GM11168 (cell line): ENCODE measurements around the gene INTS3.
"Not testable (repeated sequence)": the region's sequence is repeated elsewhere in the genome, so short reads cannot be mapped to it uniquely, and the experiment has no call there.

Experiments
- in situ Hi-C: fragments of 300-500 bp; cut with MboI; formaldehyde crosslinking; loops from one replicate; pipeline ENCODE4 v1.12.0; 2022; ENCODE audit warnings: low sequenced_read_pairs; ENCODE audit not compliant: unreplicated experiment

Gene INTS3

GRCh38 chr1:153698923-153699714 is 28.7 kb upstream of the INTS3 start:
- in situ Hi-C loops, result no loop called here

GRCh38 chr1:153699768-153700167 is 28.1 kb upstream of the INTS3 start:
- in situ Hi-C loops, result no loop called here

- in situ Hi-C loops, result no loop called here
Observed at GRCh38 chr1:153705484-153705883, 22.4 kb upstream of the INTS3 start.

DNA sequence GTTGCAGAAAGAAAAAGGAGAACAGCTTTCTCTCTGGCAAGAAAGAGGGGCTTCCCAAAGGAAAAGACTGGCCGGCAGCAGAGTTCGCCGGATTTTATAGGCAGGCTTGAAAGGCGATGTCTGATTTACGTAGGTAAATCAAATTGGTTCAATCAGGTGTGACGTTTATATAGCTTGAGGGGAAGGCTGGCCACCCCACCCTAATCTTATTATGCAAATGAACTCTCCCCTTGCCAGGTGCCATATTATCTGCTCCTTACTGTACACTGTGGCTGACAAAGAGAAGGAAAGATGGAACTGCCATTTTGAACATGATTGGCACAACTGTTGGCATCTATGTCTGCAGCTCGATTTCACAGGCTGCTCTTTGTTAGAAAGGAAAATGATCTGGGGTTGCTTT is 16.8 kb upstream of the INTS3 start:
- in situ Hi-C loops, result no loop called here

GRCh38 chr1:153716211-153716610 is 11.6 kb upstream of the INTS3 start:
- in situ Hi-C loops, result not testable (repeated sequence)

DNA sequence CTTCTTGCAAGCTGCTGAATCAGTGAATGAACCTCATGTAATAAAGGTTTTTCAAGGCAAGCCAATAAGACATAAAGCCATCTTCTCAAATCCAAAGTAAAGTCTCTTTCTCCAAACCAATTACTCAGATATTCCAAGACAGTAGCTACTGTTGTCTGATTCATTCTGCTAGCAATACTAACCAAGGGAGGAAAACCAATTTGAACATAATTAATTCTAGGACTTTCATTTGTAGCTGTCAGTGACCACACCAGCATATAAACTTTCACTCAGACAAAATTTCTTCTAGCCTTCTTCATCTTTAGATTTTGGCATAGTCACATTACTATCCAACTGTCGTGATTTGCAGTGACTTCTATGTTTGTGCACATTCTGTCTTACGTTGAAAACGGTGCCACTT is 10.5 kb upstream of the INTS3 start:
- in situ Hi-C loops, result no loop called here

DNA sequence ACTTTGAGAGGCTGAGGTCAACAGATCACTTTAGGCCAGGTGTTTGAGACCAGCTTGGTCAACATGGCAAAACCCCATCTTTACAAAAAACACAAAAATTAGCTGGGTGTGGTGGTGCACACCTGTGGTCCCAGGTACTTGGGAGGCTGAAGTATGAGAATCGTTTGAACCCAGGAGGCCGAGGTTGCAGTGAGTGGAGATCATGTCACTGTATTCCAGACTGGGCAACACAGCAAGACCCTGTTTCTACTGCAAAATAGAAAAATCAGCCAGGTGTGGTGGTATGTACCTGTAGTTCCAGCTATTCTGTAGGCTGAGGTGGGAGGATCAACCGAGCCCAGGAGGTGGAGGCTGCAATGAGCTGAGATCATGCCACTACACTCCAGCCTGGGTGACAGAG is 4.2 kb upstream of the INTS3 start:
- in situ Hi-C loops, result no loop called here

DNA sequence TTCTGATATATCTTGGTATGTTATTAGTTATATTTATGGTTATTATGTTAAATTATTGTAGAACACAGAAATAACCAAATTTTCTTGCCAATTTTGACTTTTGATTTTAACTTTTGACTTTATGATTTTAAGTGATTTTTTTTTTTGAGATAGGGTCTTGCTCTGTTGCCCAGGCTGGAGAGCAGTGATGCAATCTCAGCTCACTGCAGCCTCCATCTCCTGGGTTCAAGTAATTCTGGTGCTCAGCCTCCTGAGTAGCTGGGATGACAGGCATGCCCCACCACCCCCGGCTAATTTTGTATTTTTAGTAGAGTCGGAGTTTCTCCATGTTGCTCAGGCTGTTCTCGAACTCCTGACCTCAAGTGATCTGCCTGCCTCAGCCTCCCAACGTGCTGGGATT is 3.2 kb upstream of the INTS3 start:
- in situ Hi-C loops, result not testable (repeated sequence)

GRCh38 chr1:153728305-153729066 is 636 bp downstream of the INTS3 start:
- in situ Hi-C loops, result no loop called here

DNA sequence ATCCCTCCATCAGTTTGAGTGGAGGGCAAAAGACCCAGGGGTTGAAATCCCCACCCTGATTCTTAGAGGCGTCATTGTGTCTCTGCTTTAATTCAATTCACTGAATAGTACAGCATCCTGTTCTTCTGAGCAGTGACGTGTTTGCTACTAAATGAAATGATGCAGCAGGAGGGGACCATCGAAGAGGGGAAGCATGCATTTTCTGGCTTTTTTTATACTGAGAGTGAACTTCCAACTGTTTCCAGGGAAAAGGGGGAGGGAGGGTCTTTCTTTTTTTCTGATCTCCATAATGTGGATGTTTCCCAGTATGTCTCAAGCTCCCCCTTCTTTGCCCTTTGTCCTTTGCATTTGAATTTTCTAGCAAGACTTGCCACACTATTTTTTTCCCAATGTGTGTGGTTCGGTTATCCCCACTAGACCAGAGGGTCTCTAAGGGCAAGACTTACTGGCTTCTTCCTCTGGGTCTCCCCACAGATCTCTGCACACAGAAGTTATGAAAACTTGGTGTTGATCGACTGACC is 2.7 kb downstream of the INTS3 start:
- in situ Hi-C loops, result no loop called here

DNA sequence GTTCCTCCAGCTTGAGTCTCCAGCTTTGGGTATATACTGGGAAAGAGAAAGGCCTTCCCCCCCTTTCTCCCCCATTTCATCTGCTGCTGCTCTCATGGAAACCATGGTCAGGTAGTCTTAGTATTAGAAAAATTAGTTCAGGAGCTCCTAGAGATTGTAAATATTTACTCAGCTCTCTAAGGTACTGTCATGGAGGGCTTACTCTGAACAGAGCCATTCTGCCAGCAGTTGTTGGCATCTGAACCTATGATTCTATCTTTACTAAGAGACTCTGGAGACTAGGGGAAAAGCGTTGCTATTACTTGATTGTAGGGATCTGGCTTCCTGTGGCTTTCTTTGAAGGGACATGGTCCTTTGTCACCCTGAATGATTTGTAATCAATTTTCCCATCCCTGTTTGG is 6.1 kb downstream of the INTS3 start:
- in situ Hi-C loops, result no loop called here

DNA sequence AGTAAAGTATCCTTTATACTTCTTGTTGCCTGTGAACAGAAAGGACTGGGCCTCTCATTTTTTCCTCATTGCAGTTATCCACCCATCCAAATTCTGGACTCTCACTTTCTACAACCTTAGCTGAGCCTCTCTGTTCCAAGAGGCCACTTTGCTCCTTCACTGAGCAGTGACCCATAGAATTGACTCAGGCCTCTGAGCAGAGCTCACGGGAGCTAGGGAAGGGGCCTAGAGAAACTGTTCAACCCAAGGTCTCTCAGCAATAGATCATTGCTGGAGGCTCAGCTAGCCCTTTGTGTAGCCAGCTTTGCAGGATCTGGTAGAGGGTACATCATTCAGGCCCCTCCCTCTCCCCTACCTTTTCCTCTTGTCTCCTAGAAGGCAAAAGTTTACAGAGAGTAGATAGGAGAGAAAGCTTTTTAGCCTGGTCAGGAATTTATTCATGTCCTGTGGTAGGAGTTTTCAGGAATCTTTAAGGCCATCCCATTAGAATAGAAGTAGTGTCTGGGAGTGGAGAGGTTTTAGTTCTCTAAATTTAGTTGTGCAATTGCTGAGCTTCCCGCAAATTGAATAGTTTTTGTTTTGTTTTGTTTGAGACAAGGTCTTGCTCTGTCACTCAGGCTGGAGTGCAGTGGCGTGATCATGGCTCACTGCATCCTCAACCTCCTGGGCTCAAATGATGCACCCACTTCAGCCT is 6.7 kb downstream of the INTS3 start:
- in situ Hi-C loops, result no loop called here

GRCh38 chr1:153735090-153735420 is 7.2 kb downstream of the INTS3 start:
- in situ Hi-C loops, result no loop called here

- in situ Hi-C loops, result loop anchor here (10.0 kb wide), 1 partner anchor 67 kb away; the partner anchor contains the start of genes ILF2 and NPR1
Observed at GRCh38 chr1:153741986-153742385, 14.1 kb downstream of the INTS3 start.

DNA sequence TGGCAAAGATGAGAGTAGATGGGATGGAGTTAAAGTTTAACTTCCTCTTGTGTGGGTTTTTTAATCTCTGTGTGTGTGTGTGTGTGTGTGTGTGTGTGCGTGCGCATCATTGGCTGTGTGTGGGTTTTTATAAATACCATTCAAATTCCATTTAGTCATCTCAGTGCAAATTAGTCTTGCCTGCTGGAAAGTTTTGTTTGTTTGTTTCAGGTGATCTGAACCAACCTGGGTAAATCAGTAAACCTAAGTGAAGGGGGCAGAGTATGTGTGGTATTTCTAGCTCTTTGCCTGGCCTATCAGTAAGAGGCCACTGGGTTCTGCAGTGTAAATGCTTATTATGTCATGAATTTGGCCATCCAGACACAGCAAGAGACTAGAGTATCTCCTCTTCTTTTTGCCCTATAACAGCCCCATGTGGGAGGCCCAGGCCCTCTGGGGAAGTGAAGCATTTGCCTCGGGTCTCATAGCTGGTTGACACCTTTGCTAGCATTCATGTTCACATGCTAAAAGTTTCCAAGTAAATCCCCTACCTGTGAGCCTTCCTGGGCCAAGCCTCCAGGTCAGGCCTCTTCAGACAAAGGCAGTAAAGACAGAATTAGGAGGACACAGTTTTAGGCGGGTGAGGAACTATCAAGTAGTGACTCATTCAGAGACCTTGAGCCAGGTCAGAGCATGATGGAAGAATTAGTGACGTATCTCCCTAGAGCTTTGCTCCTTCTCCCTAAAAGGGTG is 14.7 kb downstream of the INTS3 start:
- in situ Hi-C loops, result loop anchor here (10.0 kb wide), 1 partner anchor 68 kb away; the partner anchor contains the start of genes ILF2 and NPR1

GRCh38 chr1:153745417-153745816 is 17.6 kb downstream of the INTS3 start:
- in situ Hi-C loops, result loop anchor here (10.0 kb wide), 1 partner anchor 71 kb away; the partner anchor contains the start of genes ILF2 and NPR1

GRCh38 chr1:153746174-153746573 is 18.3 kb downstream of the INTS3 start:
- in situ Hi-C loops, result loop anchor here (10.0 kb wide), 1 partner anchor 71 kb away; the partner anchor contains the start of genes ILF2 and NPR1

GRCh38 chr1:153748903-153749302 is 21.1 kb downstream of the INTS3 start:
- in situ Hi-C loops, result loop anchor here (10.0 kb wide), 1 partner anchor 74 kb away; the partner anchor contains the start of genes ILF2 and NPR1

GRCh38 chr1:153749408-153750005 is 21.7 kb downstream of the INTS3 start:
- in situ Hi-C loops, result loop anchor here (10.0 kb wide), 1 partner anchor 75 kb away; the partner anchor contains the start of genes ILF2 and NPR1
